SK-N-SH treated with all-trans-retinoic acid at 6 μM for 48 hours (cell line): ENCODE results near the gene CDK15.

Experiments
- ATAC-seq: fragments of 200-7000 bp; cut with Tn5 transposase; 3 replicates; pipeline ENCODE4 v1.9.1; 2020; ENCODE audit warnings: mild to moderate bottlenecking, moderate library complexity
- ARNTL ChIP-seq: fragments of 450-650 bp; formaldehyde crosslinking; IDR thresholded peaks from 2 replicates; pipeline ENCODE4 v1.5.0; 2020; ENCODE audit warnings: low read depth, mild to moderate bottlenecking, moderate library complexity, borderline replicate concordance
- CREB5 ChIP-seq: fragments of 250-450 bp; sonication (Bioruptor Pico); IDR thresholded peaks from 2 replicates; pipeline ENCODE4 v1.5.1; 2020; ENCODE audit warnings: low read depth, mild to moderate bottlenecking, moderate library complexity
- CSDC2 ChIP-seq: fragments of 250-450 bp; sonication (Bioruptor Pico); IDR thresholded peaks from 2 replicates; pipeline ENCODE4 v1.5.0; 2020; ENCODE audit warnings: mild to moderate bottlenecking, moderate library complexity
- CSRNP3 ChIP-seq: fragments of 250-450 bp; sonication (Bioruptor Pico); IDR thresholded peaks from 2 replicates; pipeline ENCODE4 v1.5.1; 2021; ENCODE audit warnings: mild to moderate bottlenecking, moderate library complexity
- ESRRG ChIP-seq: fragments of 250-450 bp; sonication (Bioruptor Pico); IDR thresholded peaks from 2 replicates; pipeline ENCODE4 v1.6.1; 2021; ENCODE audit warnings: mild to moderate bottlenecking
- GLIS3 ChIP-seq: fragments of 250-450 bp; sonication (Bioruptor Pico); IDR thresholded peaks from 2 replicates; pipeline ENCODE4 v1.5.0; 2020; ENCODE audit warnings: mild to moderate bottlenecking, moderate library complexity
- ISL1 ChIP-seq: fragments of 250-450 bp; sonication (Bioruptor Pico); IDR thresholded peaks from 2 replicates; pipeline ENCODE4 v2.1.2; 2022; ENCODE audit warnings: mild to moderate bottlenecking, moderate library complexity
- OSR1 ChIP-seq: fragments of 250-450 bp; sonication (Bioruptor Pico); IDR thresholded peaks from 2 replicates; pipeline ENCODE4 v1.8.0; 2022; ENCODE audit warnings: moderate library complexity, mild to moderate bottlenecking, inconsistent platforms
- PATZ1 ChIP-seq: fragments of 250-450 bp; sonication (Bioruptor Pico); IDR thresholded peaks from 2 replicates; pipeline ENCODE4 v1.8.0; 2020; ENCODE audit warnings: mild to moderate bottlenecking, moderate library complexity, borderline replicate concordance
- POU6F1 ChIP-seq: fragments of 250-450 bp; sonication (Bioruptor Pico); IDR thresholded peaks from 2 replicates; pipeline ENCODE4 v1.8.0; 2021; ENCODE audit warnings: low read depth, mild to moderate bottlenecking, moderate library complexity, borderline replicate concordance
- PPARA ChIP-seq: fragments of 250-450 bp; sonication (Bioruptor Pico); IDR thresholded peaks from 2 replicates; pipeline ENCODE4 v1.5.0; 2020; ENCODE audit warnings: mild to moderate bottlenecking, borderline replicate concordance
- RARB ChIP-seq: fragments of 250-450 bp; sonication (Bioruptor Pico); IDR thresholded peaks from 2 replicates; pipeline ENCODE4 v1.8.0; 2021; ENCODE audit warnings: mild to moderate bottlenecking, moderate library complexity
- SNAI2 ChIP-seq: fragments of 250-450 bp; sonication (Bioruptor Pico); IDR thresholded peaks from 2 replicates; pipeline ENCODE4 v1.5.0; 2020; ENCODE audit warnings: mild to moderate bottlenecking, moderate library complexity
- TCF4 ChIP-seq: fragments of 250-450 bp; sonication (Bioruptor Pico); IDR thresholded peaks from 2 replicates; pipeline ENCODE4 v1.8.0; 2021; ENCODE audit warnings: mild to moderate bottlenecking, moderate library complexity, borderline replicate concordance
- TOX ChIP-seq: fragments of 250-450 bp; sonication (Bioruptor Pico); IDR thresholded peaks from 2 replicates; pipeline ENCODE4 v1.8.0; 2021; ENCODE audit warnings: mild to moderate bottlenecking, moderate library complexity, borderline replicate concordance
- TSHZ2 ChIP-seq: fragments of 250-450 bp; sonication (Bioruptor Pico); IDR thresholded peaks from 2 replicates; pipeline ENCODE4 v1.5.0; 2020; ENCODE audit warnings: mild to moderate bottlenecking, moderate library complexity
- ZC3H10 ChIP-seq: fragments of 250-450 bp; sonication (Bioruptor Pico); IDR thresholded peaks from 2 replicates; pipeline ENCODE4 v1.5.1; 2021; ENCODE audit warnings: mild to moderate bottlenecking, moderate library complexity
- ZFP3 ChIP-seq: fragments of 250-450 bp; sonication (Bioruptor Pico); IDR thresholded peaks from 2 replicates; pipeline ENCODE4 v1.5.0; 2020; ENCODE audit warnings: mild to moderate bottlenecking, moderate library complexity
- ZNF565 ChIP-seq: fragments of 450-650 bp; formaldehyde crosslinking; conservative IDR thresholded peaks from 2 replicates; pipeline ENCODE4 v1.5.0; 2020; ENCODE audit warnings: low read depth, mild to moderate bottlenecking, moderate library complexity
- ZNF70 ChIP-seq: fragments of 450-650 bp; formaldehyde crosslinking; IDR thresholded peaks from 2 replicates; pipeline ENCODE4 v1.5.0; 2020; ENCODE audit warnings: mild to moderate bottlenecking, moderate library complexity
- ZNF8 ChIP-seq: fragments of 450-650 bp; formaldehyde crosslinking; IDR thresholded peaks from 2 replicates; pipeline ENCODE4 v1.5.0; 2020; ENCODE audit warnings: mild to moderate bottlenecking, moderate library complexity

The CDK15 gene

GRCh38 chr2:201847481-201847880, 41.1 kb downstream of the CDK15 start:
- TF ChIP-seq GLIS3 (CRISPR knock-in tag) (no peak), POU6F1 (no peak), CSRNP3 (CRISPR knock-in tag) (no peak), ZC3H10 (CRISPR knock-in tag) (no peak), ZNF70 (CRISPR knock-in tag) (no peak), PPARA (CRISPR knock-in tag) (no peak), TSHZ2 (CRISPR knock-in tag) (no peak), ZNF565 (CRISPR knock-in tag) (no peak), CREB5 (CRISPR knock-in tag) (no peak), OSR1 (CRISPR knock-in tag) (no peak), TCF4 (CRISPR knock-in tag) (no peak), ISL1 (CRISPR knock-in tag) (no peak), ZNF8 (CRISPR knock-in tag) (no peak), SNAI2 (CRISPR knock-in tag) (no peak), PATZ1 (CRISPR knock-in tag) (no peak), RARB (CRISPR knock-in tag) (no peak), TOX (CRISPR knock-in tag) (no peak), CSDC2 (CRISPR knock-in tag) (no peak), ARNTL (CRISPR knock-in tag) (no peak), ZFP3 (CRISPR knock-in tag) (no peak)
- TF ChIP-seq, all 23 proteins: peak for 0
- ATAC-seq, result no peak

- no peak for ATAC-seq
- no peak for TF ChIP-seq TOX (CRISPR knock-in tag)
- no peak for TF ChIP-seq ISL1 (CRISPR knock-in tag)
- no peak for TF ChIP-seq TSHZ2 (CRISPR knock-in tag)
- TF ChIP-seq PATZ1 (CRISPR knock-in tag), result no peak
- TF ChIP-seq SNAI2 (CRISPR knock-in tag), result no peak
- TF ChIP-seq ZFP3 (CRISPR knock-in tag), result no peak
- TF ChIP-seq CSDC2 (CRISPR knock-in tag), result no peak
- TF ChIP-seq ZNF70 (CRISPR knock-in tag), result no peak
- no peak for TF ChIP-seq CSRNP3 (CRISPR knock-in tag)
- TF ChIP-seq ESRRG (CRISPR knock-in tag), result no peak
- TF ChIP-seq OSR1 (CRISPR knock-in tag), result no peak
- no peak for TF ChIP-seq POU6F1
- TF ChIP-seq ARNTL (CRISPR knock-in tag), result no peak
Observed at GRCh38 chr2:201852462-201852861, 46.1 kb downstream of the CDK15 start.
